Lower leg skin (tissue), 4 donors: ENCODE results near the gene RFNG. TPM values are rescaled to one million over a fixed set of nuclear protein-coding genes. Genes with fewer than 3 reads are reported as not detected.

Experiments used
- DNase-seq, 2 donors: peaks; one replicate each; pipeline ENCODE4 v3.0.0-alpha.2; 2019; ENCODE audit warnings: low spot score in 2 of 2
- H3K4me3 ChIP-seq: fragments of 200-600 bp; sonication (generic); 2 replicates; pipeline ENCODE4 v1.5.1; 2017; ENCODE audit warnings: mild to moderate bottlenecking, low read depth; ENCODE audit not compliant: poor library complexity, severe bottlenecking
- CTCF ChIP-seq, 3 donors: fragments of 450-650 bp; IDR thresholded peaks; one replicate each; pipeline ENCODE4 v1.5.1; 2016; ENCODE audit warnings: antibody characterized with exemption in 3 of 3, mild to moderate bottlenecking in 3 of 3, moderate library complexity in 2 of 3
- POLR2A ChIP-seq, 2 donors: fragments of 450-650 bp; IDR thresholded peaks; one replicate each; pipeline ENCODE4 v1.6.1; 2016 to 2017; ENCODE audit warnings: antibody characterized with exemption in 2 of 2, mild to moderate bottlenecking in 1 of 2, moderate library complexity in 1 of 2
- WGBS, 2 donors: methylation state at CpG; one replicate each; pipeline ENCODE4 v1.1.5; 2018; 5-methylcytosine and 5-hydroxymethylcytosine counted together
- intact Hi-C: fragments of 100-400 bp; cut with DNase I; formaldehyde crosslinking; loops from one replicate; pipeline ENCODE4 v1.15.0; 2023; ENCODE audit warnings: low total_unique reads
- total RNA-seq, 4 donors: library from RNA; depleted of rRNA; stranded (reverse); fragments of >200 nt; gene quantifications; one replicate each; pipeline ENCODE4 v1.1.0, GENCODE V29; 2016

Gene RFNG
- total RNA-seq, 4 donors from 2014 or later = 44.8 to 83.7 (median 50.9) TPM

GRCh38 chr17:82046903-82047302, 4.7 kb downstream of the RFNG start:
- intact Hi-C loops = no loop called here
- TF ChIP-seq POLR2A (IDR thresholded peaks at IDR 0.05) (no peak), CTCF (IDR thresholded peaks at IDR 0.05) (no peak)
- 89 to 92% methylated on average over 21 of the region's 21 CpGs for WGBS, 2 donors
- no peak overlapping the region for H3K4me3 ChIP-seq
- no peak for DNase-seq

GRCh38 chr17:82045936-82046484, 5.6 kb downstream of the RFNG start:
- DNase-seq = no peak
- no peak overlapping the region for H3K4me3 ChIP-seq
- intact Hi-C loops = no loop called here
- TF ChIP-seq CTCF (IDR thresholded peaks at IDR 0.05) = no peak
- no peak for TF ChIP-seq POLR2A (IDR thresholded peaks at IDR 0.05)
- 72 to 75% methylated on average over 12 to 14 of the region's 14 CpGs for WGBS, 2 donors

GRCh38 chr17:82043507-82043906, 8.1 kb downstream of the RFNG start:
- intact Hi-C loops = no loop called here
- 72 to 89% methylated on average over 4 to 16 of the region's 16 CpGs for WGBS, 2 donors
- no peak for DNase-seq
- H3K4me3 ChIP-seq = no peak overlapping the region
- TF ChIP-seq POLR2A (IDR thresholded peaks at IDR 0.05) (no peak), CTCF (IDR thresholded peaks at IDR 0.05) (no peak)

- no peak for DNase-seq
- WGBS, 2 donors = 83 to 92% methylated on average over 5 to 9 of the region's 9 CpGs
- H3K4me3 ChIP-seq = no peak overlapping the region
- intact Hi-C loops = no loop called here
- TF ChIP-seq CTCF (IDR thresholded peaks at IDR 0.05) (no peak), POLR2A (IDR thresholded peaks at IDR 0.05) (no peak)
These were observed 9.0 kb downstream of the RFNG start for GRCh38 chr17:82042649-82043048.

- no peak for DNase-seq
- TF ChIP-seq CTCF (IDR thresholded peaks at IDR 0.05) = no peak
- TF ChIP-seq POLR2A (IDR thresholded peaks at IDR 0.05) = no peak
- WGBS, 2 donors = 79 to 83% methylated on average over 17 of the region's 17 CpGs
- intact Hi-C loops = no loop called here
- no peak overlapping the region for H3K4me3 ChIP-seq
These were observed 10.3 kb downstream of the RFNG start for GRCh38 chr17:82041144-82041814.
